Right lung (tissue), 5 donors: ENCODE measurements around the gene RNF26. TPM values are rescaled to one million over a fixed set of nuclear protein-coding genes. Genes with fewer than 3 reads are reported as not detected.

Experiments used
- DNase-seq, 2 donors: peaks; one replicate each; pipeline ENCODE4 v3.0.0-alpha.2; 2013
- polyA plus RNA-seq, 5 donors: library from polyadenylated mRNA; unstranded; fragments of 120-200 nt; gene quantifications; one replicate each; pipeline versions ENCODE4 v1.2.1 to v1.2.3, GENCODE V29; 2013; ENCODE audit warnings: inconsistent platforms in 1 of 5, low replicate concordance in 1 of 5; ENCODE audit not compliant: insufficient read length in 5 of 5, insufficient read depth in 1 of 5

RNF26 gene
- polyA plus RNA-seq, 5 donors = 26.7 to 30.3 (median 28.9) TPM

GRCh38 chr11:119368121-119369034 is 34.1 kb downstream of the RNF26 start:
- no peak for DNase-seq

- DNase-seq = no peak
These were observed 35.0 kb downstream of the RNF26 start for GRCh38 chr11:119369132-119369925.

GRCh38 chr11:119370486-119371046 is 36.2 kb downstream of the RNF26 start:
- DNase-seq = no peak

- DNase-seq = no peak
These were observed 36.8 kb downstream of the RNF26 start for GRCh38 chr11:119371067-119371601.

- DNase-seq = no peak
These were observed 37.5 kb downstream of the RNF26 start for GRCh38 chr11:119371778-119372182.

- no peak for DNase-seq
These were observed 38.1 kb downstream of the RNF26 start for GRCh38 chr11:119372260-119373058.

GRCh38 chr11:119373059-119373920 is 39.0 kb downstream of the RNF26 start:
- no peak for DNase-seq

GRCh38 chr11:119373921-119374631 is 39.7 kb downstream of the RNF26 start:
- DNase-seq = no peak

- DNase-seq = no peak
These were observed 40.5 kb downstream of the RNF26 start for GRCh38 chr11:119374632-119375336.

- no peak for DNase-seq
These were observed 41.2 kb downstream of the RNF26 start for GRCh38 chr11:119375337-119376196.

GRCh38 chr11:119376197-119376847 is 42.0 kb downstream of the RNF26 start:
- DNase-seq = peak in 1 of 2 donors; percentile 58

- no peak for DNase-seq
These were observed 43.0 kb downstream of the RNF26 start for GRCh38 chr11:119377112-119377901.

- DNase-seq = no peak
These were observed 43.8 kb downstream of the RNF26 start for GRCh38 chr11:119377961-119378667.

GRCh38 chr11:119378851-119379465 is 44.6 kb downstream of the RNF26 start:
- DNase-seq = no peak

GRCh38 chr11:119380160-119380826 is 46.0 kb downstream of the RNF26 start:
- DNase-seq = no peak
